ENCODE results near the gene MYBPC2.

The MYBPC2 gene

GRCh38 chr19:50384685-50385535 lies 47.8 kb upstream of the MYBPC2 start (continued):
- no peak for TF ChIP-seq ZNF645 (tag by site-specific recombination; IDR thresholded peaks at IDR 0.05)
- no peak for TF ChIP-seq AEBP2 (tag by site-specific recombination; IDR thresholded peaks at IDR 0.05; ENCODE audit: borderline replicate concordance)
- no peak for TF ChIP-seq PRDM6 (tag by site-specific recombination; IDR thresholded peaks at IDR 0.05)
- no peak for TF ChIP-seq ELK4 (IDR thresholded peaks at IDR 0.05; ENCODE audit: borderline replicate concordance, low read depth, low read length)
- TF ChIP-seq ZNF571 (tag by site-specific recombination; IDR thresholded peaks at IDR 0.05) = no peak
- TF ChIP-seq ZSCAN23 (tag by site-specific recombination; IDR thresholded peaks at IDR 0.05) = no peak
- TF ChIP-seq REST (tag by site-specific recombination; IDR thresholded peaks at IDR 0.05) = no peak
- TF ChIP-seq ZNF677 (tag by site-specific recombination; IDR thresholded peaks at IDR 0.05) = no peak
- no peak for TF ChIP-seq ZNF488 (tag by site-specific recombination; IDR thresholded peaks at IDR 0.05)
- no peak for TF ChIP-seq KLF9 (tag by site-specific recombination; IDR thresholded peaks at IDR 0.05; ENCODE audit: low read depth)
- TF ChIP-seq ZNF701 (tag by site-specific recombination; IDR thresholded peaks at IDR 0.05) = no peak
- no peak for TF ChIP-seq WT1 (tag by site-specific recombination; IDR thresholded peaks at IDR 0.05)
- TF ChIP-seq SETDB1 (IDR thresholded peaks at IDR 0.05; ENCODE audit: insufficient read length, low read length) = no peak
- no peak for TF ChIP-seq ZNF423 (tag by site-specific recombination; IDR thresholded peaks at IDR 0.05)
- no peak for TF ChIP-seq ZNF239 (tag by site-specific recombination; IDR thresholded peaks at IDR 0.05)
- no peak for TF ChIP-seq ZSCAN16 (tag by site-specific recombination; IDR thresholded peaks at IDR 0.05)
- TF ChIP-seq ZNF266 (tag by site-specific recombination; IDR thresholded peaks at IDR 0.05; ENCODE audit: low read depth) = no peak
- no peak for TF ChIP-seq OVOL3 (tag by site-specific recombination; IDR thresholded peaks at IDR 0.05)
- no peak for TF ChIP-seq TCF7L2 (IDR thresholded peaks at IDR 0.05; ENCODE audit: borderline replicate concordance, low read depth, low read length)
- no peak for TF ChIP-seq ZFP3 (tag by site-specific recombination; IDR thresholded peaks at IDR 0.05; ENCODE audit: low read depth)
- no peak for TF ChIP-seq ZBTB21 (tag by site-specific recombination; IDR thresholded peaks at IDR 0.05)
- no peak for TF ChIP-seq ZFP37 (tag by site-specific recombination; IDR thresholded peaks at IDR 0.05)
- no peak for TF ChIP-seq ZNF514 (tag by site-specific recombination; IDR thresholded peaks at IDR 0.05)
- TF ChIP-seq ZNF280C (tag by site-specific recombination; IDR thresholded peaks at IDR 0.05) = no peak
- TF ChIP-seq ZNF768 (tag by site-specific recombination; IDR thresholded peaks at IDR 0.05) = no peak
- TF ChIP-seq ZNF670 (tag by site-specific recombination; IDR thresholded peaks at IDR 0.05; ENCODE audit: low read depth) = no peak
